Thymus (tissue), 11 donors: ENCODE results near the gene ACTR2. TPM values are rescaled to one million over a fixed set of nuclear protein-coding genes. Genes with fewer than 3 reads are reported as not detected.

Experiments
- DNase-seq, 9 donors: peaks; one replicate each; pipeline ENCODE4 v3.0.0-alpha.2; 2013; ENCODE audit warnings: low spot score in 9 of 9, low read depth in 6 of 9, missing footprints in 1 of 9
- H3K27ac ChIP-seq, 2 donors: one replicate each; pipeline ENCODE4 v1.5.1; 2013; ENCODE audit warnings: control low read depth in 1 of 2, low read depth in 1 of 2, low read length in 1 of 2, mild to moderate bottlenecking in 1 of 2, moderate library complexity in 1 of 2
- H3K27me3 ChIP-seq, 2 donors: one replicate each; pipeline ENCODE4 v1.5.1; 2013; ENCODE audit warnings: low read length in 1 of 2; ENCODE audit not compliant: control insufficient read depth in 2 of 2, insufficient read depth in 1 of 2
- H3K36me3 ChIP-seq, 2 donors: one replicate each; pipeline ENCODE4 v1.5.1; 2013; ENCODE audit warnings: low read length in 1 of 2, mild to moderate bottlenecking in 1 of 2, moderate library complexity in 1 of 2; ENCODE audit not compliant: control insufficient read depth in 2 of 2, insufficient read depth in 2 of 2
- H3K4me1 ChIP-seq, 2 donors: one replicate each; pipeline ENCODE4 v1.5.1; 2013; ENCODE audit warnings: low read length in 2 of 2; ENCODE audit not compliant: control insufficient read depth in 2 of 2, insufficient read depth in 2 of 2
- H3K4me3 ChIP-seq, 2 donors: one replicate each; pipeline ENCODE4 v1.5.1; 2013; ENCODE audit warnings: low read length in 2 of 2, control low read depth in 1 of 2, mild to moderate bottlenecking in 1 of 2
- H3K9me3 ChIP-seq, 2 donors: one replicate each; pipeline ENCODE4 v1.5.1; 2013; ENCODE audit warnings: low read length in 1 of 2, mild to moderate bottlenecking in 1 of 2; ENCODE audit not compliant: control insufficient read depth in 2 of 2, insufficient read depth in 1 of 2
- WGBS: extraction: QIAGEN DNeasy Blood & Tissue Kit; methylation state at CpG from one replicate; pipeline ENCODE4 v1.1.7; 2013; 5-methylcytosine and 5-hydroxymethylcytosine counted together
- polyA plus RNA-seq: library from polyadenylated mRNA; stranded (reverse); fragments of 200-250 nt; gene quantifications from one replicate; pipeline ENCODE4 v1.2.3, GENCODE V29; 2013
- total RNA-seq: library from RNA; stranded (reverse); fragments of 120-200 nt; gene quantifications from one replicate; pipeline ENCODE4 v1.2.4, GENCODE V29; 2013
- donor health status: healthy.

Gene ACTR2
- total and polyA plus RNA-seq, 2 donors: 76.2 to 166 TPM

DNA sequence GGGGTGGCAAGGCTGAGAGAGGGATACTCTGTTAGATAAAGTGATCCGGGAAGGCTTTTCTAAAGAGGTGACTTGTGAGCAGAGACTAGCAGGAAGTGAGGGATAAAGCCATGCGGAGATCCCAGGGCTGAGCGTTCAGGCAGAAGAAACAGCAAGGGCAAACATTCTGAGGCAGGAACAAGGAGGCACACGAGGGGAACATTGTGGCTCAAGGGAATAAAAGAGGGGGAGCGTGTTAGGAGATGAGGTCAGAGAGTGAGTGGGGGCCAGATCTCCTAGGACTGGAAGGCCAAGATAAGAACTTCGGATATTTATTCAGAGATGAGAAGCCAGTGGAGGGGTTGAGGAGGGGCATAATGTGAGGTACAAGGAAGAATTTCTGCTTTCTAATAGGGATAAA is 67.1 kb downstream of the ACTR2 start:
- no peaks in the 10 kb centered on the region for H3K27me3 ChIP-seq
- no peak overlapping the region for H3K4me3 ChIP-seq
- no peak for DNase-seq
- H3K9me3 ChIP-seq: no peaks in the 10 kb centered on the region
- WGBS: 97% methylated on average over 6 of the region's 6 CpGs
- H3K4me1 ChIP-seq: peaks cover 4 to 20% of the 10 kb centered on the region in 2 donors
- no peaks in the 10 kb centered on the region for H3K36me3 ChIP-seq
- no peak overlapping the region for H3K27ac ChIP-seq

DNA sequence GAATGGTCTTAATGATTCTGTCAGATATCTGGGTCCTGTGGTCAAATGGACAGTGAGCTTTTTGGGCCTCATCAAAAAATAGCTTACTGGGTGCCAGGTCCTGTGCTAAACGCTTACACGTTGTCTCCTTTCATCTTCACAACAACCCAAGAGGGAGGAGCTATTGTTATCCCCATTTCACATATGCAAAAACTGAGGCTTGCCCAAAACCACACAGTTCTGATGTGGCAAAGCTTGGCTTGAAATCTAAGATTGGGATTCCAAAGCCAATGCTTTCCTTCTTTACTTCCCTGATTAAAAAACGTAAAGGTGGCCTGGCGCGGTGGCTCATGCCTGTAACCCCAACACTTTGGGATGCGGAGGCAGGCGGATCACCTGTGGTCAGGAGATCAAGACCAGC is 69.3 kb downstream of the ACTR2 start:
- Histone ChIP-seq H3K4me3 (no peak overlapping the region), H3K27me3 (no peaks in the 10 kb centered on the region), H3K9me3 (no peaks in the 10 kb centered on the region), H3K4me1 (peaks cover 21 to 42% of the 10 kb centered on the region in 2 donors), H3K36me3 (no peaks in the 10 kb centered on the region), H3K27ac (no peak overlapping the region)
- 91% methylated on average over 7 of the region's 7 CpGs for WGBS
- DNase-seq: no peak

DNA sequence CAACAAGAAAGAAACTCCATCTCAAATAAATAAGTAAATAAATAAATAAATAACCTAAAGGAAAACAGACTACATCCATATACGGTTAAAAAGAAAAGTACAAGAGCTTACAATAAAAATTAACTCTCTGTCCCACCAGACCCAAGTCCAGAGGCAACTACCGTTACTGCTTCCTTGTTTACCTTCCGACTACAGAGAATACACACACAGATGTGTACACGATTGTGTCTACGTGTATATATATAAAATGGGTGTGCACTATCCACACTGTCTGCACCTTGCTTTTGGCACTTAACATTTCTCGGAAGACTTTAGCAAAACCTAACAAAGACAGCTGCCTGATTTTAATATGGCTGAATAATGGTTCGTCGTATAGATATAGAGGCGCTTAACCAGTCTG is 69.9 kb downstream of the ACTR2 start:
- Histone ChIP-seq H3K4me1 (peaks cover 27 to 48% of the 10 kb centered on the region in 2 donors), H3K9me3 (no peaks in the 10 kb centered on the region), H3K27me3 (no peaks in the 10 kb centered on the region), H3K27ac (no peak overlapping the region), H3K36me3 (no peaks in the 10 kb centered on the region), H3K4me3 (no peak overlapping the region)
- WGBS: 97% methylated on average over 9 of the region's 9 CpGs
- no peak for DNase-seq

GRCh38 chr2:65298089-65298488 is 70.5 kb downstream of the ACTR2 start:
- Histone ChIP-seq H3K36me3 (no peaks in the 10 kb centered on the region), H3K27ac (no peak overlapping the region), H3K27me3 (no peaks in the 10 kb centered on the region), H3K9me3 (no peaks in the 10 kb centered on the region), H3K4me1 (peaks cover 30 to 53% of the 10 kb centered on the region in 2 donors), H3K4me3 (no peak overlapping the region)
- DNase-seq: no peak
- WGBS: 91% methylated on average over 5 of the region's 5 CpGs

GRCh38 chr2:65299246-65299645 is 71.6 kb downstream of the ACTR2 start:
- no peaks in the 10 kb centered on the region for H3K27me3 ChIP-seq
- no peaks in the 10 kb centered on the region for H3K36me3 ChIP-seq
- 94% methylated on average over 7 of the region's 7 CpGs for WGBS
- H3K27ac ChIP-seq: peak overlapping the region in 1 of 2 donors; percentile 3
- H3K4me1 ChIP-seq: peaks cover 30 to 58% of the 10 kb centered on the region in 2 donors
- no peak overlapping the region for H3K4me3 ChIP-seq
- DNase-seq: no peak
- no peaks in the 10 kb centered on the region for H3K9me3 ChIP-seq

DNA sequence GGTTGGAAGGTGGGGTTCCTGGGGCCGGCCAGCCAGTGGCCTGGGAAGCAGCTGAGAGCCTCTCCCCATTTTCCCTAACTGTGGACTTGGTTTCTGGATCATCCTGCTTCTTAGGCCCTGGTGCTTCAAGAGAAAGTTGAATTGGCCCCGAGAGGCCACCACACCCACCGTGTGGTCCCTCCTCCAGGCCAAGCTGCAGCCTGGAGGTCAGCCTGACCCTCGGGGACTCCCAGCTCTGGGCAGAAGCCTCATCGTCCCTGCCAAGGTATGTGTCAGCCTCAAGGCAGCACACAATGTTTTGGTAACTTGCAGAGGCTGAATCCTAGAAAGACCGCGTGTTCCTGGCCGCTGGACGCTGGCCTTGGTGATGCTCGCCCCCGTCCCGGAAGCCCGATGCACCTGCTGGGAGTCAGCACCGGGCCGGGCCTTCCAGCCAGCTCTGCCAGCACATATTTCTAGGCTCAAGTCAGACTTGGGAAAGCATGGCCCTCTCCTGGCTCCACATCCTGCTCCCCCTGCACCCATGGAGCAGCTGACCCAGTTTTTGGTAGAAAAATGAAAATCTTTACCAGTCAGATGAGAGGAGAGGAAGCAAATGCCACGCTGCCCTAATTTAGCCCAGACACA is 72.6 kb downstream of the ACTR2 start:
- 76% methylated on average over 16 of the region's 16 CpGs for WGBS
- H3K27me3 ChIP-seq: no peaks in the 10 kb centered on the region
- no peak for DNase-seq
- no peaks in the 10 kb centered on the region for H3K9me3 ChIP-seq
- H3K27ac ChIP-seq: peak overlapping the region; percentile 87 to 95
- H3K4me3 ChIP-seq: peak overlapping the region; percentile 21 to 36
- no peaks in the 10 kb centered on the region for H3K36me3 ChIP-seq
- H3K4me1 ChIP-seq: peaks cover 30 to 58% of the 10 kb centered on the region in 2 donors

DNA sequence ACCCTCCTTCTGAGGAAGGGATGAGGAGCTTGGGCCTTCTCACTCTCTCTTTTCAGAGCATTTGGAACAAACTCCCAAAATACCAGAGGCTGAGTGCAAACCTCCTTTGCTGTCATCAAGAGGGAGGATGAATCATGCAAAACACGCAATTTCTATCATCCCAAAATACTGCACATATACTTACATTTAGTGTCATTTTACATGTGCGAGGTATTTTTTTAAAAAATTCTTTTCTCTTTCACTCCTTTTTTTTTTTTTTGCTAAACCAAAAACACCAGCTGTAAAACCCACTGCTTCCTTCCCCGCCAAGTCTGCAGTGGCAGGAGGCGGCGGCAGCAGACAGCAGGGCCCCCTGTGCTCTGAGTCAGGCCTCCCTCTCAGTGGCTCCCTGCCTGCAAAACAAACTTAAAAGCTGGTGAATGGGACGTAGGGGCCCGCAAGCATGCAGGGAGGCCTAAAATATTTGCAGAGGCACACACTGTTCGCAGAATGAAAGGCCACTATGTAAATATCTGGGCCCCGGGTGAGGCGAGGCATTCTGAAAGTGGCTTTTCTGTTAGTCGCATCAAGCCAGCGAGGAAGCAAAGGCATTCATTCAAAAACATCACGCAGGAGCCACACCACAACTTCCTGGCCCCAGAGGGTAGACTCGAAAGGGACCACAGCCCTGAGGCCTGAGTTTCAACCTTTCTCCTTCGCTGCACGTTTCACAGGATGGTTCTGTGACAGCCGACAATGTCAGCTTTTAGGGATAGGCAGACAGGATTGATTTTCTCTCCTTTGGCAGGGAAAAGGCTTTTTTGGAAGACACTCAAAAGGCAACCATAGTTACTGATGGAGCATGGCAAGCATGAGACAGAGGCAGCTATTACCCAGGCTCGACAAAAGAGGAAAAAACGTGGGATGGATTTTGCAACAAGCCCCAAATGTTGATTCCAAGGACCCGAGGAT is 73.4 kb downstream of the ACTR2 start:
- 6% methylated on average over 20 of the region's 20 CpGs for WGBS
- Histone ChIP-seq H3K4me1 (peaks cover 30 to 58% of the 10 kb centered on the region in 2 donors), H3K27ac (peak overlapping the region; percentile 87 to 95), H3K9me3 (no peaks in the 10 kb centered on the region), H3K27me3 (no peaks in the 10 kb centered on the region), H3K36me3 (no peaks in the 10 kb centered on the region), H3K4me3 (peak overlapping the region; percentile 21 to 36)
- peak in 8 of 9 donors; percentile 61 to 92 (median 78) for DNase-seq

GRCh38 chr2:65305934-65306333 is 78.3 kb downstream of the ACTR2 start:
- H3K27me3 ChIP-seq: no peaks in the 10 kb centered on the region
- peaks cover 16 to 30% of the 10 kb centered on the region in 2 donors for H3K4me1 ChIP-seq
- no peak overlapping the region for H3K4me3 ChIP-seq
- WGBS: 98% methylated on average over 2 of the region's 2 CpGs
- no peak for DNase-seq
- no peaks in the 10 kb centered on the region for H3K9me3 ChIP-seq
- peaks cover 13 to 21% of the 10 kb centered on the region in 2 donors for H3K36me3 ChIP-seq
- H3K27ac ChIP-seq: no peak overlapping the region

GRCh38 chr2:65309699-65310098 is 82.1 kb downstream of the ACTR2 start:
- Histone ChIP-seq H3K4me1 (peaks cover 0 to 12% of the 10 kb centered on the region in 2 donors), H3K27me3 (no peaks in the 10 kb centered on the region), H3K27ac (peak overlapping the region in 1 of 2 donors; percentile 66), H3K36me3 (peaks cover 50 to 53% of the 10 kb centered on the region in 2 donors), H3K4me3 (no peak overlapping the region), H3K9me3 (no peaks in the 10 kb centered on the region)
- WGBS: 94% methylated on average over 8 of the region's 8 CpGs
- DNase-seq: no peak
